ENCODE results near the gene FKBP11.

- no peak for TF ChIP-seq POLR2A (IDR thresholded peaks at IDR 0.05)
- no peak for TF ChIP-seq CTCF (IDR thresholded peaks at IDR 0.05)
- TF ChIP-seq EP300 (IDR thresholded peaks at IDR 0.05), result no peak
These were observed 15.1 kb downstream of the FKBP11 start for GRCh38 chr12:48910196-48910595.
